Stimulated activated CD4-positive, alpha-beta T cell treated with anti-CD3 and anti-CD28 coated beads, TNF-alpha, amount 100 ng/mL, for 1 hour (primary cell): ENCODE measurements around the gene PNLDC1.

Source experiments
- DNase-seq, 3 donors: peaks; one replicate each; pipeline ENCODE4 v3.0.0-alpha.2; 2020; ENCODE audit warnings: low read depth in 3 of 3, low spot score in 1 of 3

Gene PNLDC1

GRCh38 chr6:159800141-159800865, at the start of gene PNLDC1:
PNLDC1 (plus strand) TSS chr6:159800276; CDS start chr6:159800308, 32 bp downstream.
- DNase-seq, result no peak

GRCh38 chr6:159751448-159751847, 48.6 kb upstream of the PNLDC1 start:
- DNase-seq, result no peak

GRCh38 chr6:159753081-159753872, 46.8 kb upstream of the PNLDC1 start:
- DNase-seq, result no peak

- no peak for DNase-seq
Observed at GRCh38 chr6:159754401-159754800, 45.7 kb upstream of the PNLDC1 start.

- DNase-seq, result no peak
Observed at GRCh38 chr6:159754959-159755914, 44.8 kb upstream of the PNLDC1 start.

- DNase-seq, result no peak
Observed at GRCh38 chr6:159756508-159756907, 43.6 kb upstream of the PNLDC1 start.

GRCh38 chr6:159758031-159759001, 41.8 kb upstream of the PNLDC1 start:
- no peak for DNase-seq

- DNase-seq, result no peak
Observed at GRCh38 chr6:159759645-159760044, 40.4 kb upstream of the PNLDC1 start.

GRCh38 chr6:159760602-159761057, 39.4 kb upstream of the PNLDC1 start:
- DNase-seq, result no peak

- no peak for DNase-seq
Observed at GRCh38 chr6:159761129-159761872, 38.8 kb upstream of the PNLDC1 start.

GRCh38 chr6:159761873-159762680, 38.0 kb upstream of the PNLDC1 start, which contains the start of gene ACAT2:
ACAT2 (plus strand) TSS chr6:159762045; CDS start chr6:159762088, 43 bp downstream.
- DNase-seq, result peak; percentile 80 to 84 (median 82)

- no peak for DNase-seq
Observed at GRCh38 chr6:159762681-159763293, 37.3 kb upstream of the PNLDC1 start.

- DNase-seq, result no peak
Observed at GRCh38 chr6:159766906-159767305, 33.2 kb upstream of the PNLDC1 start.

GRCh38 chr6:159769470-159769869, 30.6 kb upstream of the PNLDC1 start:
- no peak for DNase-seq

- DNase-seq, result no peak
Observed at GRCh38 chr6:159772196-159772595, 27.9 kb upstream of the PNLDC1 start.

GRCh38 chr6:159777240-159777904, 22.7 kb upstream of the PNLDC1 start:
- no peak for DNase-seq

- DNase-seq, result no peak
Observed at GRCh38 chr6:159778131-159778530, 21.9 kb upstream of the PNLDC1 start.
